KG1 (cell line): ENCODE data around the gene PAFAH2.

Experiments
- DNase-seq: peaks from one replicate; lab custom pipeline; 2025; lab: John Stamatoyannopoulos, UW

The PAFAH2 gene

DNA sequence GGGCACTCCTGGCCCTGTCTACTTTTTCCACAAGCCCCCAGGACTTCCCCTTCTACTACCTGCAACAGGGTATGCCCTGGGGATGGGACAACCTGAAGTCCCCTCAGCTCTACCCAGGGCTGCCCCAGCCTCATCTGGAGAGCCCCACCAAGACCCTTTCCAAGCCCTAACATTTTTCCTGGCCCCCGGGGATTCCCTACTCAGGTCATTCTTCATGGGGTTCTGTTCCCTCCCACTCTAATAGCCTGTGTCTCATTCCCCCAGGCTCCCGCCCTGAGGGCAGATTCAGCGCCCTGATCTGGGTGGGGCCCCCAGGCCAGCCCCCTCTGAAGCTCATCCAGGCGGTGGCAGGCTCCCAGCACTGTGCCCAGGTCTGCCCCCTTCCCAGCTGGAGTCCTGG, 33.3 kb upstream of the PAFAH2 start:
- no peak for DNase-seq

DNA sequence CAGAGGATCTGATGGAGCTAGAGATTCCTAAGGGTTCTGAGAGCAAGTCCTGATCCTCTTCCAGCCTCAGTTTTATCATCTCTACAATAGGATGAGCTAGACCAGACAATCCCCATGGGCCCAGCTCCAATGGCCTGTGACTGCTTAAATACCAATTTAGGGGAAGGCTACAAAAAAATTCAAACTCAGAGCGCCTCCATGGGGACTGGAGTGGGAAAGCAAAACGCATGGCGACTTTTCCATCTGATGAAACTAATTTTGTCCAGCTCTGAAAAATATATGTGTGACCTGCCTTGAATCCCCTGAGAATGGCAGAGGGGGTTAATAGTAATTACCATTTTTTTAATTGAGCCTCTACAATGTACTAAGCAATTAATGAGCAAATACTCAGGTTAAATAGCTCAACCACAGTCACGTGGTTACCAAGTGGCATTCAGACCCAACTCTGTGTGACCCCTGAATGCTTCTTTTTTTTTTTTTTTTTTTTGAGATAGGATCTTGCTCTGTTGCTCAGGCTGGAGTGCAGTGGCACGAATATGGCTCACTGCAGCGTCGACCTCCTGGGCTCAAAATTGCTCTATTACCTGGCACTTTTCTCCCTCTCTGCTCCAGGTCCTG, 32.1 kb upstream of the PAFAH2 start:
- no peak for DNase-seq

DNA sequence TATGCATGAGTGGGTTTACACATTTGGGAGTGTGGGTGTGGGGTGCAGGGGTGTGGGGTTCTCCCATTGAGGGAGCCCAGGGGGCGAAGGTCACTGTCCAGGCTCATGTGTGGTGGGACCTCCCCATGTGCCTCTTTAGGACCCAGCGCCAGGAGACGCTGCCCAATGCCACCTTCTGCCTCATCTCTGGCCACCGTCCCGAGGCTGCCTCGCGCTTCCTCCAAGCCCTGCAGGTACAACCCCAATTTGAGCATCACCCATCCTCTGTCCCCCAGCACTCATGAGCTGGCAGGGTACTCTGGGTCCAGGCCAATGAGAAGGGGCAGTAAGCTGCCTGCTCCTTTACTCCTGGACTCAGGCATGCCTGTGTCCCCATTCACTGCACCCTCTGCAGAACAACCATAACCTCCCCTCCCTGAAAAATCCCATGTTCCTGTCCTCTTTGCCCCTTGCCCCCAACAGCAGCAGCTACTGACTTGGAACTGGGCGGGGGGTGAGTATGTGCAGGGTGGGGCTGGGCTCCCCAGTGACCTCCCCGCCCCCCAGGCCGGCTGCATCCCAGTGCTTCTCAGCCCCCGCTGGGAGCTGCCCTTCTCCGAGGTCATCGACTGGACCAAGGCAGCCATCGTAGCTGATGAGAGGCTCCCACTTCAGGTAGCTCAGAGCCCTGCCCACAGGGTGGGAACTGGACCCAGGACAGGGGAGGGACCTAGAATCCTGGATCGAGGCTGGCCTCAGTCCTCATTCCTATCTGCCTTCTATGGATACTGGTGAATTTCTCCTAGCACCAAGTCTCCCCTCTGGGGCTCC, 31.4 kb upstream of the PAFAH2 start:
- DNase-seq, result no peak

DNA sequence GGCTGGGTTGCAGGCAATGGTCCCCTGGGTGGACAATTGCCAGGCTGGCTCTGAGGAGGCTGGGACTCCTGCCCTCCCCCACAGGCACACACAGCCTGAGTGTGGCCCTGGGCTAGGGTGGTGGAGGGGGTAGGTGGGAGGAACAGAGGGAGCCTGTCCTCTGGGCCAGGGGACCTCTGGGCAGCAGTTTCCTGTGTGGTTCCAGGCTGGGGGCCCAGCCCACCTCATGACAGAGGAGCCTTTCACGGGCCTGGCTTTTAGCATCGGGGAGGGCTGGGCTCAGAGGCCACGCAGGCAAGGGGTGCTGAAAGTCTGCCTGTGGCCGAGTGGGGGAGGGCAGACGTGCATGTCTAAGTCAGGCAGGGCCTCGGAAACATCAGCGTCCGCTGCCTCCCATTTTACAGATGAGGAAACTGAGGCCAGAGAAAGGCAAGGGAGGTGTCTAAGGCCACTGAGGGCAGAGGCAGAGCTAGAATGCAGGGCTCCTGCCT, 30.7 kb upstream of the PAFAH2 start:
- no peak for DNase-seq

DNA sequence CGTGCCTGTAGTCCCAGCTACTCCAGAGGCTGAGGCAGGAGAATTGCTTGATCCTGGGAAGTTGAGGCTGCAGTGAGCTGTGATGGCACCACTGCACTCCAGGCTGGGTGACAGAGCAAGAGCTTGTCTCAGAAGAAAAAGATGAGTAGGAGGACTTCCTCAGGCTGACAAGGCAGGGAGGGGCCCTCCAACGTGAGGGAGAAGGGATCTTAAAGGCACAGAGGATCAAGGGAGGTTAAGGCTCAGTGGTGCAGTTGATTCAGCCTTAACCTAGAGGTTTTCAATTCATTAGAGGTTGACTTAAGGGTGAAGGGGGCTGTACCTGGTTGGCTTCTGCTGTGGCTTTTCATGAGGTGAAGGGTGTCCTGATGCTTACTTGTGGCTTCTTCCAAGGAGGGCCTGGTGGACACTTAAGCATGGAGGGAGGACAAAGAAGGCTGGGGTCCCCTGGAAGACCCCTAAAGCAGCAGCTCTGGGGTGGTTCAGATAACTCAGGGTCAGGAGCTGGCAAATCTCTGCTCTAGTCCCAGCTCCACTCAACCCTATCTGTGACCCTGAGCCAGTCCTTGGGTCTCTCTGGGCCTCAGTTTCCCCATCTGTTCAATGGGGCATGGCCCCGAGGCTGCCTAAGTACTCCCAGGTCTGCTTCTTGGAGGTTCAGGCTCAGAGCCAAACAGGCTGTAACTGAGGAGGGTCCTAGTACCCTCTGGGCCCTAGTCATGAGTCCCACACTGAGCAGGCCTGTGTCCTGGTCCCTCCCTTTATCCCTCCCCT, 30.0 kb upstream of the PAFAH2 start:
- no peak for DNase-seq

DNA sequence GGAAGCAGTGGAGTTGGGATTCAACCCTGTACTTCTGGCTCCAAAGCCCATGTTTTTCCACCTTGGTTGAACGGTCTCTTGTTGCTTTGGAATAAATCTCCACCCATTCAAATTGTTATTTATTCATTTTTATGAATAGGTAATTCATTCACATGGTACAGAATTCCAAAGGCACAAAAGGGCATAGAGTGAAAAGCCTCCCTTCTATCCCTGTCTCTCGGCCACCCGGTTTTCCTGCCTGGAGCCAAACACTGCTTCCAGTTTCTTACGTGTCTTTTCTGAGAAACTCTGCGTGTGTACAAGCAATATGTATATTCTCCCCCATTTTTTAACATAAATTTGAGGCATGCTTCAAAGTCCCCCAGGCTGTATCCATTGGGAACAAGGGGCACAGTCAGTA, 27.7 kb upstream of the PAFAH2 start:
- DNase-seq, result no peak

DNA sequence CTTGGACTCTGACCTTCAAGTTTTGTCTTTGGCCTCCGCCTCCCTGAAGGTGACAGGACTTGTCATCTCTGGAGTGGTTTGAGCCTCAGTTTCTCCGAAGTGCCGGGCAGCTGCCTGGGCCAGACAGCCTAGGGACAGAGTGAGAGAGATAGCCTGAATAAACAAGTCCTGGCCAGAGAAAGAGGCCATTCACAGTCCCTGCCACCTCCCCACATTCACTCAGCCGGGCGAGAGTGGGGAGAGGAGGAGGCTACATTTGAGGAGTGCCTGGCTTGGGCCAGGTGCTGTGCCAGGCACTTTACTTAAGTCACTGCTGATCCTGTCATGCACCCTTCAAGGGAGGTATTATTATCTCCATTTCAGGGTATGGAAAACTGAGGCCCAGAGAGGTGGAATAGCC, 27.2 kb upstream of the PAFAH2 start:
- DNase-seq, result no peak

DNA sequence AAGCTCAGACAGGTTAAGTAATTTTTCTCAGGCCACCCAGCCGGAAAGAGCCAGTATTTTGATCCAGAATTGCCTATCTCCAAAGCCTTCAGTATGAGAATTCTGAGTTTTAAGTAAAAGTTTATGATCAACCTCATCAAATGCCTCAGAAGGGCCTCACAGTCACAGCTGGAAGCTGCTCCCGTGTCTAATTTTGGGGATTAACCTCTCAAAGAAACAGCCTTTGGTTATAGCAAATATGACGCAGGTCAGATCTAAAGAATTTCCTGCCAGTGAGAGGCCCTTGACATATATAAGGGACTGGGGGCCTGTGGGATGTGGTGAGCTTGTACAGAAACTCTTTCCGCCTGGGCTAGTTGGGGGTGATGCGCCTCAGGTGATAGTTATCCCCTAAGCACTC, 26.0 kb upstream of the PAFAH2 start:
- DNase-seq, result no peak

DNA sequence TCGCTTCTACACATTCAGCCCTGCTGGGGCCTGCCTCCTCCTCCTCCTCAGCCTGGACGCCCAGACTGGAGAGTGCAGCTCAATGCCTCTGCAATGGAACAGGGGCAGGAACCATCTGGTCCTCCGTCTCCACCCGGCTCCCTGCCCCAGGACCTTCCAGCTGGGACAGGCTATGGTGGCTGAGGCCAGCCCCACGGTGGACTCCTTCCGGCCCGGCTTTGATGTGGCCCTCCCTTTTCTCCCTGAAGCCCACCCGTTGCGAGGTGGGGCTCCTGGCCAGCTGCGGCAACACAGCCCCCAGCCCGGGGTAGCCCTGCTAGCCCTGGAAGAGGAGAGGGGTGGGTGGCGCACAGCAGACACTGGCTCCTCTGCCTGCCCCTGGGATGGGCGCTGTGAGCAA, 25.1 kb upstream of the PAFAH2 start:
- no peak for DNase-seq

DNA sequence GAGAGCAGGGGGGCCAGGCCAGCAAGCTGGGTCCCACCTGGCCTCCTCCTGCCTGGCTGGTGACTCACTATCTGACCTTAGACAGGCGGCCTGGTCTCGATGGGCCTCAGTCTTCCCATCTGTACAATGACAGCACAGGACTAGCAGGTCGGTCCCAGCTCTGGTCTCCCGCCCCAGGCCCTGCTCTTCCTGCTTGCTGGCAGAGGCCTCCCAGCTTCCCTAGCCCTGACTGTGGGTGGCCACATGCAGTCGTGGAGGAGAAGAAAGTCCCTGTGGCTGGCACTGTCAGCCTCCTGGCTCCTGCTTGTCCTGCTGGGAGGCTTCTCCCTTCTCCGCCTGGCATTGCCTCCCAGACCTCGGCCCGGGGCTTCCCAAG, 24.5 kb upstream of the PAFAH2 start:
- no peak for DNase-seq

DNA sequence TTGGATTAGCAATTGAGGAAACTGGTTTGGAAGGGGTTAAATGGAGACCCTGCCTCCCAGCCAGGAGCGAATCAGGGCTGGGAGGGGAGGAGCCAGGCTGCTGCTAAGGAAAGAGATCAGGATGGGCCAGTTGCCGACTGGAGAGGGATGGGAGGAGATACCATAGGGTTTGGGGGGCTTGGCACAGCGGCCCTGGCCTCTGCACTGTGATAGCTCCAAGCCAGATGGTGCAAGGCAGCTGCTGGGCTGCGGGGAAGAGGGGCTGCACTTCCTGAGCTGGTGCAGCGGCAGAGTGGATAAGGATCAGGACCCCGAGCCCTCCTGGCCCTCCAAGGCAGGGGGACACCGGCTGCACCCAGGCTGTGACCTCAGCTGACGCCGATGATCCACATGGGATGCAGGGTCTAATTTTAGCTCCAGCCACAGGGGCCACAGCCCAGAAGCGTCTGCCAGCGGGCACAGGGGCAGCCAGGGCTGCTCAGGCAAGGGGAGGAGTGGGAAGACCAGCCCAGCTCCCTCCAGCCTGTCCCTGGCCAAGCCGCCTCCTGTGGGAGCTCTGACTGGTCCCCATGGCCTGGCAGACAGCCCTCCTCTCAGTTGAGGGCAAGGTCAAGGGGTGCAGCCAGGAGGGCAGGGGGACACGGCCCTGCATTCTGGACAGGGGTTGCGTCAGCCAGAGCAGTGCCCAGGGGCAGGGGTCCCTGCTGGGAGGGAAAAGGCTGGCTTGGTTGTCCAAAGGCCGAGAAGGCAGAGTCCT, 24.0 kb upstream of the PAFAH2 start, which contains the start of gene EXTL1:
Gene EXTL1, plus strand, starts transcription at position 129 of the 757 bp plus-strand sequence. CDS start 872 bp downstream, outside the sequence.
- no peak for DNase-seq

DNA sequence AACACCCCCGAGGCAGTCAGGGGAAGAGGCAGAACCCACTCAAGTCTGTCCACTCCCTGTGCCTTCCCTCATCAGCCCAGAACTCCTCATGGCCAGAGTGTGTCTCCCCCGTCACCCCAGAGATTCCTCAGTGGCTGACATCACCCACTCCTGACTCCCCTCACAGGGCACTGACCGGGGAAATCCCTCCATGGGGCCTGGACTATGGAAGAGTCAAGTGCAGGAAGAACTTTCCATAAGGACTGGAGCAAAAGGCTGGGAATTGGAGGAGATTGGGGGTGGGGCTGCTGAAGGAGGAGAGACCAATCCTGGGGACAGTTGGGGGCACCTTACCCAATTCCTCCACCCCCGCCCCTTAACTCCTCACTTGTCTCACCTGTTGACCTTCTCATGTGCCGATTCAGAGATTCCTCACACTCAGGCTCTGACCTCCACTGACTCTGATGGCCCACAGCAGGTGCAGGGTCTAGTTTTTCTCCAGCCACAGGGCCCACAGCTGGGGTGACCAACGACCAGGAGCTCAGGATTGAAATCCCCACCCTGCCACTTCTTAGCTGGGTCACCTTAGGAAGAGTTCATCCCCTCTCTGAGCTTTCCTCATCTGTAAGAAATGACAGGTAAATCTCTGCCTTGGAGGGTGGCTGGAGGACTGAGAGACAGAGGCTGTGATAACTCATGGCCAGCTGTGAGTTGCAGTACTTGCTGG, 23.2 kb upstream of the PAFAH2 start:
- no peak for DNase-seq

DNA sequence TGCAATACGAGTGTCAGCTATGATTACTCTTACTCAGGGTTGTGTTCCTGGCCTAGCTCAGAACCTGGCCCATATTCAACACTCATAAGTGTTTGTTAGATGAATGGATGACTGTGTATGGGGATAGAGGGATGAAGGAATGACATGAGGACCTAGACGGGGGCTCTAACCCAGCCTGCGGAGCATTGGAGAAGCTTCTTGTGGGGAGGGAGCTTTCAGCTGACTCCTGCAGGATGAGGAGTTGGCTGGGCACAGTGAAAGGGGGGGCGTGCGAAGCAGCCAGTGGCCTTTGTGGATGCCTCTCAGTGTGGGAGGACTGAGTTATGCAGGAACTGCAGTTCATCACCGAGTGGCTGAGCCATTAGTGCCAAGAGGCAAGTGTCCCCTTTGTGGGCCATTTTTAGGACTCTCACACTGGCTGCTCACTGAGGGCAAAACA, 22.5 kb upstream of the PAFAH2 start:
- DNase-seq, result no peak

DNA sequence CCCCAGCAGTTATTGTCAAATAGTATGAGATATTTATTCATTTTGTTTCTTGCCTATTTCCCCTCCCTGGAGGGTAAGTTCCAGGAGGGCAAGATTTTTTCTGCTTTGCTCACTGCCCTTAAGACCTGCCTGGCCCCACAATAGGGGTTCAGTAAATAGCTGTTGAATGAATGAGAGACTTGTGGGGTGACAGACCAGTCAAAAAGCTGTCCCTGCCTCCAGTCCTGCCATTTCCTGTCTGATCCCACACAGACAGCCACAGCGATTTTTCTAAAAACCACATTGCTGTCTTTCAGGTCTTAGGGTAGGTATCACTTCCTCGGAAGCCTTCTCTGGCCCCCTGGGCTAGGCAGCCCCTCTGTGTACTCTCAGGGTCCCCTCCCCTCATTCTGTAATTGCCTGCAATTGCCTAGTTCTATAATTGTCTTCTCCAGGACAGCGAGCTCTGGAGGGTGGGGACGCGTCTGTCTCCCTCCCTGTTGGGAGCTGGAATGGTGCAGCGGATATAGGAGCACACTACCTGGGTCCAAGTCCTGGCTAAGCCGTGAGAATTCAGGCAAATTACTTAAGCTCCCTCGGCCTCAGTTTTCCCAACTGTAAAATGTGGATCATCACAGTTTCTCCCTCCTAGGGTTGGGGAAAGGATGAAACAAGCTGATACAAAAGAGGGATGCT, 21.9 kb upstream of the PAFAH2 start:
- no peak for DNase-seq

DNA sequence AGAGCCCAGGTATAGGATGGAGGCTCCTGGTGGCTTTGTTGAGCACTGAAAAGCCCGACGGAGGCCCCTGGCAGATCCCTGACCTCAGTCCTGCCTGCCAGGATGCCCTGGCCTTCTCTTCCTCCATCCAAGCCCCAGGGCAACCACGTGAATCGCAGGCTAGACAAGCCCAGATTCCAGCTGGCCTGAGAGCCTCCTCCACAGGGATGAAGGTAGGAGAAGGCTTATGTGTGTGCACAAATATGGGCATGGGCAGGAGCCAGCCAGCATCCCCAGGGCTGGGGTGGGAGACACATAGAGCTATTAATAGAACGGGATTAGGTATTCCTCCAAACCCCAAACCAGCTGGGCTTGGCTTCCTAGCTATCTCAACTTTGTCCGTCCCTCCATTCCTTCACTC, 19.7 kb upstream of the PAFAH2 start:
- DNase-seq, result no peak

DNA sequence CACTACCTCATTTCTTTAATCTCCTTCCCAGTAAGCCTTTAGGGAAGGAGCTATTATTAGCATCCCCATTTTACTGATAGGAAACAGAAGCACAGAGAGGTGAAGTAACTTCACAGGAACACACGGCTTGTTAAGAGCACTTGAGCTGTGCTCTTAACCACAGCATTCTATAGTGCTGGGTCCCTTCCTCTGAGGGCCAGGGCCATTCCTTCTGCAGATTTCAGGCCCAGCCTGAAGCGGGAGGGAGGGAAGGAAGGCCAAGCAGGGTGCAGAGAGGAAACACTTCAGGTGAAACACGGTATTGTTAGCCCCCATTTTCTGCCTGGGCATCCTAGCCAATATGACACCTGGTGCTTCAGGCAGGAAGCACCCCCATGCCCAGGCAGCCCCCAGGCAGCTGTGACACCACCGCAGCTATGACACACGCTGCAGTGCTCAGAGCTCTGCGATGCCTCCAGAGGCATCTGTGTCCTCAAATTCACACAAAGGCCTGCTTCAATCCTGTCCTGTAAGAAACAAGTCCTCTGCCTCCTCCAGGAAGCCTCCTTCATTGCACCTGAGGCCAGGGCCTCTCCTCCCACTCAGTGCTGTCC, 19.2 kb upstream of the PAFAH2 start:
- DNase-seq, result no peak

DNA sequence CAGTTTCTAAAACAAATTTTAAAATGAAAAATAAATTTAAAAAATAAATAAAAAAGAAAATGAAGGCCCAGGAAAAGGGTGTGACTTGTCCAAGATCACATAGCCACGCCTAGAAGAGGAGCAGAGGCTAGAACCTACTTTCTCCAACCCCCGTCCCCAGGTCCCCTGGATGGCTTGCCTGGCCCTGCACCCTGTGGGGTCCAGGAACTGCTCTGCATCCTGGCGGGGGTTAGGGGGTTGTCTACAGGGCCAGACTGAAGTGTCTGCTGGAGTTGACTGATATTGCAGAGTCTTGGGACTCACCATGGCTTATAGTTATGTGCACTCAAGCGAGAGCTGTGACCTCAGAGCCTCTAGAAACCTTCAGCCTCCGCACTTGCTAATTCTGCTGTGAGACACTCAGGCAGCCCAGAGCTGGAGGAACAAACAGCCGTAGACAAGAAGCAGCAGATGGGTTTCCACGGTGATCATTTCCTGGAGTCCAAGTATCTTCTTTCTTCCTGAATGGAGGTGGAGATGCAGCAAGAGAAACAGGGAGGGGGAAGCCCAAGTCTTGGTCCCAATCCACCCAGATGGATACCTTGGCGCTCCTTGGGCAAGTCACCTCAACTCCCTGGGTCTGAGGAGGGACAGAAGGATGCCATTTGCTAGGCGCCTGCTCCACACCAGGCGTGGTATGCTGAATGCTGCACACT, 18.5 kb upstream of the PAFAH2 start:
- DNase-seq, result no peak

DNA sequence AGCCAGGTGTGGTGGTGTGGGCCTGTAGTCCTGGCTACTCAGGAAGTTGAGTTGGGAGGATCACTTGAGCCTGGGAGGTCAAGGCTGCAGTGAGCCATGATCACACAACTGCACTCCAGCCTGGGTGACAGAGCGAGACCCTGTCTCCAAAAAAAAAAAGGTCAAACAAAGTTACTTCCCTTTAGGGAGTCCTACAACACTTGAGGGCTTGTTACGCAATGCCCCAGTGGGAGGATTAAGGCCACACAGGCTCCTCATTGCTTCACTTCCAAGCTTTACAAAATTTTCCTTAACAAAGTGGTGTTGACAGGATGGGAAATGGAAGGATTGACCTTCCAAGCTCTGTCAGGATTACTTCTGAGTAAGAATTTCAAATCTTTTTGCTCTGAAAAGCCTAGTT, 17.5 kb upstream of the PAFAH2 start:
- DNase-seq, result peak; percentile 53

DNA sequence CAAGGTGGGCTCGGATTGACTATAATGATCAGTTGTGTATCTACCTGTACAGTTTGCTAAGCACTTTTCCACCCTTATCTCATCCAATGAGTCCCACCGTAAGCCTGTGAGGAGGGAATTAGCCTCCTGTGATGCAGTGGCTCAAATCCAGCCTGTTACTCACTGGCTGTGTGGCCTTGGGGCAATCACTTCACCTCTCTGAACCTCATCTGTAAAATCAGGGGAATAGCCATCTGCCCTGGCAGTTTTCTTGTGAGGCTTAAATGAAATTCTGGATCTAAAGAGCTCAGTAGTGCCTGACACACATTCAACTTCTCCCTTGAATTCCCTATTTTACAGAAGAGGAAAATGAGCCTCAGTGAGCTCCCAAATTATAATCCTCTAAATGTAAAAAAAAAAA, 16.3 kb upstream of the PAFAH2 start:
- no peak for DNase-seq

DNA sequence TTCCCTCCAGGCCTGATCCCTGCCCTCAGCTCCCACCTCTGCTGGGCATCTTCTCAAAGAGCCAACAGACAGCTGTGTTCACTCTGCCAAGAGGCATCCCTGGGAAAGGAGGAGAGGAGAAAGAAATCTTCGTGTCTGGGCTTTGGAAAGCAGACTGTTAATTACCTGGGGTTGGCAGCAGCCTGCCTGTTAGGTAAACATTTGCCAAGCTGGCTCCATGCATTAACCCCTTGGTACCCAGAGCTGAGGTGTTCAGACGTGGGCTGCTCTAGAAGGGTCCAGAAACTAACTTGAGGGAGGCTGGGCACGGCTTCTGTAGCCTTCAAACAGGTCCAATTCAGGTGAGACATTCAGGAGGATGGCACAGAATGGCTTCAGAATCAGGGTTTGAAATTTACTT, 15.0 kb upstream of the PAFAH2 start:
- DNase-seq, result no peak
